ENCODE measurements around the gene ALOX5AP.

ALOX5AP gene

GRCh38 chr13:30735025-30735871 is at the start of gene ALOX5AP:
Gene ALOX5AP (plus strand): TSS chr13:30735543. CDS start chr13:30735606, 63 bp downstream.
- peak; percentile 69 for DNase-seq

DNA sequence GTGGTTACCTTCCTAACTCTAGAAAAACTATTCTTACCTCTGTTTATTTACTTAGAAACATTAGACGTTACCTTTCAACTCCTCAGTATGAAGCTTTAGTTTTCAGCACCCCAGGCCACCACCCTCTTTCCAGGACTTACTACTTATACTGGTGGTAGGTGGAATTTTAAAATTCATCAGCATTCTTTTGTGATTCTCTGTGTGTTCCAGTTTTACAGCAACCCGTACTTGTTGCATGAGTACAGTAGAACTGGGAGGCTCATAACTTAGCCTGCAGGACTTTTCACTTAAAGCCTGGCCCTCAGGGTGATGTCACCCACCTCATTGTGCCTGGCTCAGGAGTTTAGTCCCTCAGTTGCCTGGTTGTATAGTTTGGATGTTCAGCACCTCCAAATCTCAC is 49.4 kb upstream of the ALOX5AP start:
- DNase-seq, result no peak

DNA sequence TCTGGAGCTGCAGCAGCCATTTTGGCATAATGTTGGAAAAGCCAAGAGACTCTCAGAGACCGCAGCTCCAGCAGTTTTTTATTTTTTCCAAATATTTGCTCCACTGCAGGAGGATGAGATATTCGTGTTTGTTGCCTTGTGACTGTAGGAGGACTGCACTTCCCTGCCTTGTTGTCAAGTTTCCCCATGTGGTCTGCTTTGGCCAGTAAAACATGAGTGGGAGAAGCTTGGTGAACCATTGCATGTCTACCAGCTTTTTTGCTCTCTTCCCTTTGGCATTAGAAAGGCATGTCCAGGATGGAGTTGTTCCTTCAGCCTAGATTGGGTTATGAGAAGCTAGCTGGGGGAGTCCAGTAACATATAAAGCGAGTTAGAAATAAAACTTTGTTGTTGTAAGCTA is 47.7 kb upstream of the ALOX5AP start:
- DNase-seq, result no peak

DNA sequence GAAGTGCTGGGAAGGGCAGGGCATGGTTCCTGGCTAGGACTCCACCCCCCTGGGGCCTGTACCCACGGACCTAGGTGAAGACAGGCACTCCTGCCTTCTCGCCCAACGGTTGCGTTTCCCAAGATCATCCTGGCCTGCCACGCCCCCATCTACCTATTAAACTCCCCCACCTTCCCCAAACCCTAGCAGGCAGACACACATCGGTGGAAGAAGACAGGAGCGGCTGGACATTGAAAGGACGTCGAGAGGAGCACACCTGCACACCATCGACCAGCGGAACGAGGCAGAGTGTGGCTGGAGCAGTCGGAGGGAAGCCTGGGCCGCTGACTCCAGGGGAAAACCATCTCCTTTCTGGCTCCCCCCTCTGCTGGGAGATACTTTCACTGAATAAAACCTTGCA is 45.6 kb upstream of the ALOX5AP start:
- DNase-seq, result no peak

DNA sequence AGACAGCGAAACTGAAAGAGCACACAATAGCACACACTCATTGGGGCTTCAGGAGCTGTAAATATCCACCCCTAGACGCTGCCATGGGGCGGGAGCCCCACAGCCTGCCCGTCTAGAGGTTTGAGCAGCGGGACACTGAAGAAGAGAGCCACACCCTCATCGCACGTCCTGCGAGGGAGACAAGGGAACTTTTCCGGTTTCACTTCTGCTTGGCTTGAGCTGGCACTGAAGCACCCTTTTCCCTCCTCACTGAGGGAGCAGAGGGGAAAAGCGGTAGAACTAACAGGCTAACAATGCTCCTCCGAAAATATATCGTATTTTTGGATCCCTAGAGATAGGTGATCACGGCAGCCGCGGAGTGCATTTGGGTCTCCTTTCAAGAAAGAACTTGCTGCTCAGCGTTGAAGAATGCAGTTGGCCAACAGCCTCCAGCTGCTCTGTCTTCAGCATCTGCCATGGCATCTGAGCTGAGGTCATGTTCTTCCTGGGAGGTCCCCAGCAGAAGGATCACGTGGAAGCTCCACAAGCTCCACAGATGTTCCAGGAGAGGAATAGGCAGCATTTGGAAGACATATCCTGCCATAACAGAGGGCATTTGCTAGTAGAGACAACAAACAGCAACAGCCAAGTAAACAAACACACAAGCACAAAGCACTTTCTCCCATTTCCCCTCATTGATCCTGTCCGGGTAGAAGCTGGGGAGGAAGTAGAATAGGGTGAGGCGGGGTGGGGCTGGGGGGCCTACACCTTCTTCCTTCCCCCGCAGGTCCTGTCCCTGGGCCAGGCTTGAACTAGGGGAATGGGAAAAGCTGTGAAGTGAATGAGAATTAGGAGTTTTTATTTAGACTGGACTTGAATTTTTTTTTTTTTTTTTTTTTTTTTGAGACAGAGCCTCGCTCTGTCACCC is 44.8 kb upstream of the ALOX5AP start:
- DNase-seq, result peak; percentile 64

- DNase-seq, result no peak
These were observed 43.2 kb upstream of the ALOX5AP start for GRCh38 chr13:30692113-30692512.

DNA sequence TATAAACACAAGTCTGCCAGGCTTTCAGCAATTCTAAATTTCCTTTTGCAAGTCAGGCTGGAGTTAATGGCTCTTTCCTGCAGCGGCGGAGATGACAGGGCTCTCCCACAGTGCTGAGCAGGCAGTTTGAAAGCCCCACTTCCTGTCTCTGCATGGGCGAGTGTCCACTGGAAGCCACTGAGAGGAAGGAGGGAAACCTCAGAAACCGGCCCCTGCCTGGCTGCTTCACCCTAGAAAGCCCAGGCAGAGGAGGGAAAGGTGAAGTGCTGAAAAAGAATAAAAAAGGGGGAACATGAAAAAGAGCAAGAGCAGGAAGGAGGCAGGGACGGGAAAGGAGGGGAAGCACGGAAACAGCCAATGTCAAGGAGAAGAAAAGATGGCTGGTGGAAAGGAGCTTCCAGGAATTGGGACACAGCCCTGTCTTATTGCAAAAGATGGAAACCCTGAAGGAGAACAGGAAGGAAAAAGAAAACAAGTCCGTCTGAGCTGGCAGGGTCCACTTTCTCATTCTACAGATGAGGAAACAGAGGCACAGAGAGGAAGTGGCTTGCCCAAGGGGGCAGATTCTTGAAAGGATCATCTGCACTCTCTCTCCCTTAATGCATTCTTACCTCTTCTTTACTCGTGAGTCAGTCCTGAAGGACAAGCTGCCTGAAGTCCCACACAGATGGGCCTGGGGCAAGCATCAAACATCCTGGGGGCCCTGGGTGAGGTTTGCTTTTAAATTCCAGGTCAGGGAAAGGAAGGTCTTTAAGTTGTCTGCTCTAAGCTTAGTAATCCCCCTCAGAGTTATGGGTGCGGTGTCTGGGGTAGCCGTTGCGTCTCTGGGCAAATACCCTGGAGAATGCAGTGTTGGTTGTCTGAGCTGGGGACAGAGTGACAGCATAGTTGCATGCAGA is 38.8 kb upstream of the ALOX5AP start:
- no peak for DNase-seq

GRCh38 chr13:30697177-30697953 is 38.0 kb upstream of the ALOX5AP start:
- DNase-seq, result no peak

GRCh38 chr13:30697996-30698401 is 37.3 kb upstream of the ALOX5AP start:
- DNase-seq, result no peak

GRCh38 chr13:30698488-30699005 is 36.8 kb upstream of the ALOX5AP start:
- DNase-seq, result no peak

- no peak for DNase-seq
These were observed 35.0 kb upstream of the ALOX5AP start for GRCh38 chr13:30700364-30700763.

GRCh38 chr13:30702006-30702405 is 33.3 kb upstream of the ALOX5AP start:
- DNase-seq, result no peak

DNA sequence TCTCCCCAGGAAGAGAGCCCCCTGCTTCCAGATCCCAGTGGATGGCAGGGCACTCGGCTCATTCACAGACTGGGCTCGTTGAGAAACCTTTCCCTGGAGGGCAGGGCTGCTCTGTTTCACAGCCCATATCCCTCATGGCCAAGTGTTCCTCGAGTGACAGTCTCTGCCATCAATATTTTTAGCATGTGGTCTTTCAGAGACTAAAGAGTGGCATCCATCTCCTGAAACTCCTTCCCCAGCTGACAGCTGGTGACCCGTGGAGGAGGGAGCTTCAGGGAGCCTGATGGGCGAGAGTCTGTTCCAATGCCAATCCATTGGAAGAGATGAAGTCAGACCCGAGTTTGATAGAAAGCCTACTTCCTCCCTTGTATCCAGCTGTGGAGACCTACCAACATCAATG is 30.7 kb upstream of the ALOX5AP start:
- no peak for DNase-seq

GRCh38 chr13:30705680-30706079 is 29.7 kb upstream of the ALOX5AP start:
- no peak for DNase-seq

DNA sequence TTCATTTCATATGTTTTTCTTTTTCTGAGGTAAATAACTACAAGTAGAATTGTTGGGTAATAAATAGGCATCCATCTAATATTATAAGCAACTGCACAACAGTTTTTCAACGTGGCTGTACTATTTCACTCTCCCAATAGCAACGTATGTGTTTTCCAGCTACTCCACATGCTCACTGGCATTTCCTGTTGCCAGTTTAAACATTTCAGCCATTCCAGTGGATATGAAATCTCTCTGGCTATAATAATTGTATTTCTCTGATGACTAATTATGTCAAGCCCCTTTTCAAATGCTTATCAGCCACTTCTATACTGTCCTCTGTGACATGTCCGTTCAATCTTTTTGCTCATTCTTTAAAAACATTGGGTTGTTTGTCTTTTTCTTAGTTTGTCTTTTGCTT is 26.8 kb upstream of the ALOX5AP start:
- no peak for DNase-seq

DNA sequence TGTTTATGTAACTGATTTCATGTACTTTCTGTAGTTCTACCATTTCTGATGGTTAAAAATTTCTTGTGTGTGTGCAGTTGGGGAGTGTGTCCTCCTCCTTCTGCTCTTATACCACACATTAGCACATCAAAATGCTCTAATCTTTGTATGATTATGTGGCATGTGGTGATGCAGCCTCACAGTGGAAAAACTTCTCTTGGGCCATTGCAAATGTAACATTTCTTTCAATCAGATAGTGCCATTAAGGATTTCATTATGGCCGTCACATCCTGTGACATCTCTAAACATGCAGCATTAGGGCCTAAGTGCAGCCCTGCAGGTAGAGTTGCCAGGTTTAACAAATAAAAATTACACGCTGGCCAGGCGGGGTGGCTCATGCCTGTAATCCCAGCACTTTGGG is 24.9 kb upstream of the ALOX5AP start:
- DNase-seq, result no peak

DNA sequence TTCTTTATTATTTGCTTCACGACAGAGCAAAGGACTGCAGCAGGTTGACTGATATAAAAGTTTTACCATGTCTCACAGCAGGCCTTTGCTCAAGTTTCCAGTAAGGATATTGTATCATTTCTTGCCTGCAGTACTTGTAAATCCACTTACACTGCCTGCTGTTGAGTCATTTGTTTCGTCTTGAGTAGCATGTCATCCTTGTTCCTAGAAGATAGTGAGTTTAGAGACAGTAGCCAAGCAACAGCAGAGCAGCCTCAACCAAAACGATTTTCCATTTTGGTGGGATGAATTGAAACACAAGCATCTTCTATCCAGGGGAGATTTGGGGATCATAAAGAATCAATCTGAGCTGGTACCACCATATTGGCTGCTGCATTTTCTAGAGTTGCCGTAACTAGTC is 24.0 kb upstream of the ALOX5AP start:
- no peak for DNase-seq

- no peak for DNase-seq
These were observed 23.5 kb upstream of the ALOX5AP start for GRCh38 chr13:30711837-30712236.

GRCh38 chr13:30712536-30713532 is 22.5 kb upstream of the ALOX5AP start:
- DNase-seq, result peak; percentile 82

- DNase-seq, result peak; percentile 55
These were observed 20.5 kb upstream of the ALOX5AP start for GRCh38 chr13:30714629-30715371.

Data from CD4-positive, alpha-beta T cell treated with Interleukin-15 for 1 hour (primary cell).